ENCODE measurements around the gene FAM53A. TPM values are rescaled to one million over a fixed set of nuclear protein-coding genes. Genes with fewer than 3 reads are reported as not detected.

Gene FAM53A
- total RNA-seq, 1 experiment from 2014 or later, result 3.1 TPM

- Histone ChIP-seq H3K4me3 (ENCODE audit: low read length) (no peak overlapping the region), H3K27ac (ENCODE audit: low read length) (no peak overlapping the region), H3K4me1 (ENCODE audit: insufficient read depth, low read length) (no peaks in the 10 kb centered on the region), H3F3A (ENCODE audit: low read length, unreplicated experiment) (no peaks in the 10 kb centered on the region), H3K9ac (ENCODE audit: low read length) (no peak overlapping the region), H3K27me3 (ENCODE audit: low read length) (no peaks in the 10 kb centered on the region), H4K20me1 (ENCODE audit: low read length) (no peaks in the 10 kb centered on the region), H3K9me3 (ENCODE audit: low read length) (no peaks in the 10 kb centered on the region), H3K79me2 (ENCODE audit: low read length) (no peaks in the 10 kb centered on the region), H3K9me2 (replicated peaks; ENCODE audit: low read length) (no peaks in the 10 kb centered on the region), H3K36me3 (ENCODE audit: low read depth, low read length) (no peaks in the 10 kb centered on the region), H2AFZ (ENCODE audit: low read length) (no peak overlapping the region), H3K4me2 (ENCODE audit: low read length) (no peak overlapping the region)
- no TSS peak for BruUV-seq (replicated peaks)
- intact Hi-C loops (cut with micrococcal nuclease), result no loop called here
- ChIA-PET POLR2A (ENCODE audit: unreplicated experiment) (no interaction called here), CTCF (no interaction called here)
- TF ChIP-seq EZH2 (IDR thresholded peaks at IDR 0.05; ENCODE audit: low read length, unreplicated experiment) (no peak), EZH2phosphoT487 (IDR thresholded peaks at IDR 0.05; ENCODE audit: borderline replicate concordance, low read length) (no peak)
- TF ChIP-seq, protein P1, sequence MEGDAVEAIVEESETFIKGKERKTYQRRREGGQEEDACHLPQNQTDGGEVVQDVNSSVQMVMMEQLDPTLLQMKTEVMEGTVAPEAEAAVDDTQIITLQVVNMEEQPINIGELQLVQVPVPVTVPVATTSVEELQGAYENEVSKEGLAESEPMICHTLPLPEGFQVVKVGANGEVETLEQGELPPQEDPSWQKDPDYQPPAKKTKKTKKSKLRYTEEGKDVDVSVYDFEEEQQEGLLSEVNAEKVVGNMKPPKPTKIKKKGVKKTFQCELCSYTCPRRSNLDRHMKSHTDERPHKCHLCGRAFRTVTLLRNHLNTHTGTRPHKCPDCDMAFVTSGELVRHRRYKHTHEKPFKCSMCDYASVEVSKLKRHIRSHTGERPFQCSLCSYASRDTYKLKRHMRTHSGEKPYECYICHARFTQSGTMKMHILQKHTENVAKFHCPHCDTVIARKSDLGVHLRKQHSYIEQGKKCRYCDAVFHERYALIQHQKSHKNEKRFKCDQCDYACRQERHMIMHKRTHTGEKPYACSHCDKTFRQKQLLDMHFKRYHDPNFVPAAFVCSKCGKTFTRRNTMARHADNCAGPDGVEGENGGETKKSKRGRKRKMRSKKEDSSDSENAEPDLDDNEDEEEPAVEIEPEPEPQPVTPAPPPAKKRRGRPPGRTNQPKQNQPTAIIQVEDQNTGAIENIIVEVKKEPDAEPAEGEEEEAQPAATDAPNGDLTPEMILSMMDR (conservative IDR thresholded peaks at IDR 0.05; ENCODE audit: low read depth, low read length), result no peak
- ATAC-seq (no peak), DNase-seq (no peak)
Observed at GRCh38 chr4:1643971-1644735, 40.0 kb downstream of the FAM53A start.

DNA sequence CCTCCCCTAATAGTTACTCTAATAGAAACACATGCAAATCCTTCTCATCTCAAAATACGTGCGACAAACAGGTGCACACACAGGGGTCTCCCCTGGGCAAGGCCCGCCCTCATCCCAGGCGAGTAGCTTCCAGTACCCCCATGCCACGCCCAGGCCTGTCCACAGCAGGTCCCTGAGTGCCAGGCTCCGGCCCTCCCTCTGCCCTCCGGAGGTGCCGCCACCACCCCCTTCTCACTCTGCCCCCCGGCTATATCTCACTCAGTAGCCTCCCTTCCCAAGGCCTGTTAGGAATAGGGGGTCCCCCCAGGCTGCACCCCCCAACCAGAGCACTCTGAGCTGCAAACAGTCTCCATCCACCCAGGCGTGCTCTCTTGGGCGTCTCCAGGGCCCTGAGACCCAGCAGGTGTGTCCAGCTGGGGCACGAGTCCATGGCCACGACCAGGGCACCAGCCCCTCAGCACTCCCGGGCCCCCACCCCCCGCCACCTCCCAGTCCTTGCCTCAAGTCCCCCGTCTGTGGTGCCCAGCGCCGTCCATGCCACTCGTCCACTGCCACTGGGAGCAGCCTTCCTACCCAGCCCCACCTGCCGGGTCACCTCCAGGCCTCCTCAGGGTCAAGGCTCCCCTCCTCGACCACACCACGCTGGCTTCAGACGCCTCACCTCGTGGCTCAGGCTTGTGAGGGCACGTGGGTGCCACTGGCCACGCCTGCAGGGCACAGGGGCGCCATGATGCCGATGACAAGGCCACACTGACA, 41.7 kb downstream of the FAM53A start:
- POLR2A ChIA-PET (ENCODE audit: unreplicated experiment), result no interaction called here
- no peaks in the 10 kb centered on the region for H3K4me1 ChIP-seq (ENCODE audit: insufficient read depth, low read length)

More for the DNA sequence above, 41.7 kb downstream of the FAM53A start:
- H4K20me1 ChIP-seq (ENCODE audit: low read length), result no peaks in the 10 kb centered on the region
- no peak overlapping the region for H3K4me2 ChIP-seq (ENCODE audit: low read length)
- no peaks in the 10 kb centered on the region for H3K9me3 ChIP-seq (ENCODE audit: low read length)
- no peaks in the 10 kb centered on the region for H3K79me2 ChIP-seq (ENCODE audit: low read length)
- no peak overlapping the region for H3K9ac ChIP-seq (ENCODE audit: low read length)
- no peaks in the 10 kb centered on the region for H3F3A ChIP-seq (ENCODE audit: low read length, unreplicated experiment)
- no peak overlapping the region for H2AFZ ChIP-seq (ENCODE audit: low read length)
- no peaks in the 10 kb centered on the region for H3K27me3 ChIP-seq (ENCODE audit: low read length)
- H3K9me2 ChIP-seq (replicated peaks; ENCODE audit: low read length), result no peaks in the 10 kb centered on the region
- H3K4me3 ChIP-seq (ENCODE audit: low read length), result no peak overlapping the region
- intact Hi-C loops (cut with micrococcal nuclease), result no loop called here
- BruUV-seq (replicated peaks), result no TSS peak
- H3K36me3 ChIP-seq (ENCODE audit: low read depth, low read length), result no peaks in the 10 kb centered on the region
- TF ChIP-seq, protein P1 (conservative IDR thresholded peaks at IDR 0.05; ENCODE audit: low read depth, low read length), result no peak
- TF ChIP-seq EZH2 (IDR thresholded peaks at IDR 0.05; ENCODE audit: low read length, unreplicated experiment), result no peak
- DNase-seq (no peak), ATAC-seq (no peak)
- no peak overlapping the region for H3K27ac ChIP-seq (ENCODE audit: low read length)
- CTCF ChIA-PET, result no interaction called here

Data from PC-3 (cell line).